Endodermal cell (in vitro differentiated cells): ENCODE measurements around the gene H6PD. TPM values are rescaled to one million over a fixed set of nuclear protein-coding genes. Genes with fewer than 3 reads are reported as not detected.

Source experiments
- DNase-seq: peaks from one replicate; pipeline ENCODE4 v3.0.0-alpha.2; 2017
- H3K27ac ChIP-seq: 2 replicates; pipeline ENCODE4 v1.5.1; 2013; ENCODE audit warnings: mild to moderate bottlenecking, low read depth, low read length, moderate library complexity
- H3K27me3 ChIP-seq: 2 replicates; pipeline ENCODE4 v1.6.1; 2013; ENCODE audit warnings: mild to moderate bottlenecking, low read length, moderate library complexity; ENCODE audit not compliant: insufficient read depth, control insufficient read depth, poor library complexity, severe bottlenecking
- H3K36me3 ChIP-seq: 2 replicates; pipeline ENCODE4 v1.7.0; 2013; ENCODE audit warnings: mild to moderate bottlenecking, low read length, moderate library complexity; ENCODE audit not compliant: control insufficient read depth, insufficient read depth
- H3K4me1 ChIP-seq: one replicate; pipeline ENCODE4 v1.7.0; 2013; ENCODE audit warnings: low read length; ENCODE audit not compliant: control insufficient read depth, insufficient read depth
- H3K4me3 ChIP-seq: 2 replicates; pipeline ENCODE4 v1.5.1; 2013; ENCODE audit warnings: mild to moderate bottlenecking, low read length, moderate library complexity
- H3K9ac ChIP-seq: 2 replicates; pipeline ENCODE4 v1.6.1; 2013; ENCODE audit warnings: mild to moderate bottlenecking, low read length, moderate library complexity; ENCODE audit not compliant: poor library complexity, severe bottlenecking; ENCODE audit errors: extremely low read depth
- H3K9me3 ChIP-seq: 2 replicates; pipeline ENCODE4 v1.6.1; 2013; ENCODE audit warnings: mild to moderate bottlenecking, low read length, moderate library complexity; ENCODE audit not compliant: control insufficient read depth
- H3K27ac Mint-ChIP-seq: 2 replicates; pipeline ENCODE4 v1.8.0; 2020; ENCODE audit warnings: mixed read lengths
- H3K27me3 Mint-ChIP-seq: 2 replicates; pipeline ENCODE4 v1.8.0; 2021; ENCODE audit warnings: mild to moderate bottlenecking, mixed read lengths; ENCODE audit not compliant: insufficient read depth
- H3K36me3 Mint-ChIP-seq: 2 replicates; pipeline ENCODE4 v1.8.0; 2020; ENCODE audit warnings: low read depth, mixed read lengths
- H3K4me1 Mint-ChIP-seq: 2 replicates; pipeline ENCODE4 v1.8.0; 2020; ENCODE audit warnings: mixed read lengths
- H3K4me3 Mint-ChIP-seq: 2 replicates; pipeline ENCODE4 v1.8.0; 2020; ENCODE audit warnings: mild to moderate bottlenecking, moderate library complexity, mixed read lengths
- H3K9me3 Mint-ChIP-seq: 2 replicates; pipeline ENCODE4 v1.8.0; 2020; ENCODE audit warnings: mild to moderate bottlenecking, mixed read lengths
- whole genome bisulfite sequencing, 2 experiments: methylation state at CpG; one replicate each; pipeline versions ENCODE4 v1.1.5 to v1.1.7; 2013; ENCODE audit warnings: missing lambda C conversion rate in 2 of 2, mixed read lengths in 1 of 2; ENCODE audit not compliant: insufficient coverage in 1 of 2, insufficient read length in 1 of 2; 5-methylcytosine and 5-hydroxymethylcytosine counted together
- total RNA-seq, 2 donors: library from RNA; stranded (reverse); fragmentation: NEBNext Ultra II Directional in 1 of 2; extraction: Animal tissue kit (Norgen Biotek cat#: 25700) in 1 of 2; gene quantifications; 2 replicates in 1 of 2; 3 replicates in 1 of 2; pipeline ENCODE4 v1.2.1, GENCODE V29; 2021
- TF ChIP-seq, protein P1 (sequence below): fragments of 200-600 bp; sonication (generic); conservative IDR thresholded peaks from 2 replicates; pipeline ENCODE4 v1.5.0; 2021; ENCODE audit warnings: antibody characterized with exemption, mild to moderate bottlenecking

Gene H6PD
- total RNA-seq, 2 donors from 2014 or later: 21.5 to 34.4 TPM

GRCh38 chr1:9239622-9240401 is 5.2 kb downstream of the H6PD start:
- H3K27me3 ChIP-seq: no peaks in the 10 kb centered on the region
- Mint-ChIP-seq H3K4me1 (peaks cover 37% of the 10 kb centered on the region), H3K27me3 (peaks cover 20% of the 10 kb centered on the region), H3K36me3 (peaks cover 5% of the 10 kb centered on the region), H3K9me3 (no peaks in the 10 kb centered on the region), H3K4me3 (no peak overlapping the region), H3K27ac (peak overlapping the region; percentile 13)
- no peak overlapping the region for H3K9ac ChIP-seq
- H3K9me3 ChIP-seq: no peaks in the 10 kb centered on the region
- no peaks in the 10 kb centered on the region for H3K36me3 ChIP-seq
- H3K27ac ChIP-seq: no peak overlapping the region
- DNase-seq: no peak
- 87% methylated on average over 11 to 16 of the region's 16 CpGs for WGBS, 2 experiments
- TF ChIP-seq, protein P1, sequence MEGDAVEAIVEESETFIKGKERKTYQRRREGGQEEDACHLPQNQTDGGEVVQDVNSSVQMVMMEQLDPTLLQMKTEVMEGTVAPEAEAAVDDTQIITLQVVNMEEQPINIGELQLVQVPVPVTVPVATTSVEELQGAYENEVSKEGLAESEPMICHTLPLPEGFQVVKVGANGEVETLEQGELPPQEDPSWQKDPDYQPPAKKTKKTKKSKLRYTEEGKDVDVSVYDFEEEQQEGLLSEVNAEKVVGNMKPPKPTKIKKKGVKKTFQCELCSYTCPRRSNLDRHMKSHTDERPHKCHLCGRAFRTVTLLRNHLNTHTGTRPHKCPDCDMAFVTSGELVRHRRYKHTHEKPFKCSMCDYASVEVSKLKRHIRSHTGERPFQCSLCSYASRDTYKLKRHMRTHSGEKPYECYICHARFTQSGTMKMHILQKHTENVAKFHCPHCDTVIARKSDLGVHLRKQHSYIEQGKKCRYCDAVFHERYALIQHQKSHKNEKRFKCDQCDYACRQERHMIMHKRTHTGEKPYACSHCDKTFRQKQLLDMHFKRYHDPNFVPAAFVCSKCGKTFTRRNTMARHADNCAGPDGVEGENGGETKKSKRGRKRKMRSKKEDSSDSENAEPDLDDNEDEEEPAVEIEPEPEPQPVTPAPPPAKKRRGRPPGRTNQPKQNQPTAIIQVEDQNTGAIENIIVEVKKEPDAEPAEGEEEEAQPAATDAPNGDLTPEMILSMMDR: no peak
- no peak overlapping the region for H3K4me3 ChIP-seq
- peaks cover 16% of the 10 kb centered on the region for H3K4me1 ChIP-seq

- no peaks in the 10 kb centered on the region for H3K9me3 ChIP-seq
- H3K27me3 ChIP-seq: no peaks in the 10 kb centered on the region
- no peak for DNase-seq
- H3K36me3 ChIP-seq: no peaks in the 10 kb centered on the region
- TF ChIP-seq, protein P1: no peak
- H3K9ac ChIP-seq: no peak overlapping the region
- peaks cover 37% of the 10 kb centered on the region for H3K4me1 Mint-ChIP-seq
- peaks cover 28% of the 10 kb centered on the region for H3K27me3 Mint-ChIP-seq
- 89 to 97% methylated on average over 5 to 8 of the region's 8 CpGs for WGBS, 2 experiments
- H3K4me3 Mint-ChIP-seq: no peak overlapping the region
- H3K27ac Mint-ChIP-seq: no peak overlapping the region
- H3K9me3 Mint-ChIP-seq: no peaks in the 10 kb centered on the region
- H3K4me3 ChIP-seq: no peak overlapping the region
- peaks cover 5% of the 10 kb centered on the region for H3K36me3 Mint-ChIP-seq
- H3K27ac ChIP-seq: no peak overlapping the region
- H3K4me1 ChIP-seq: peaks cover 16% of the 10 kb centered on the region
These were observed 6.6 kb downstream of the H6PD start for GRCh38 chr1:9240914-9241820.

- peaks cover 28% of the 10 kb centered on the region for H3K27me3 Mint-ChIP-seq
- H3K9me3 Mint-ChIP-seq: no peaks in the 10 kb centered on the region
- H3K27ac Mint-ChIP-seq: no peak overlapping the region
- peaks cover 5% of the 10 kb centered on the region for H3K36me3 Mint-ChIP-seq
- WGBS, 2 experiments: 93 to 98% methylated on average over 9 to 10 of the region's 10 CpGs
- TF ChIP-seq, protein P1: no peak
- Histone ChIP-seq H3K9ac (no peak overlapping the region), H3K36me3 (no peaks in the 10 kb centered on the region), H3K27ac (no peak overlapping the region), H3K9me3 (no peaks in the 10 kb centered on the region), H3K4me1 (peaks cover 16% of the 10 kb centered on the region), H3K4me3 (no peak overlapping the region), H3K27me3 (no peaks in the 10 kb centered on the region)
- H3K4me1 Mint-ChIP-seq: peaks cover 37% of the 10 kb centered on the region
- DNase-seq: no peak
- H3K4me3 Mint-ChIP-seq: no peak overlapping the region
These were observed 7.3 kb downstream of the H6PD start for GRCh38 chr1:9241891-9242290.
